Natural killer cell (primary cell): ENCODE results near the gene CAPN10. TPM values are rescaled to one million over a fixed set of nuclear protein-coding genes. Genes with fewer than 3 reads are reported as not detected.

Source experiments
- ATAC-seq, 3 donors: fragments of 150-1000 bp in 2 of 3; fragments of 200-7000 bp in 1 of 3; cut with Tn5 transposase; 1 replicate in 1 of 3; 2 replicates in 2 of 3; pipeline ENCODE4 v1.10.0; 2021; ENCODE audit warnings: mild to moderate bottlenecking in 2 of 3, moderate library complexity in 2 of 3
- DNase-seq, 2 donors: peaks; one replicate each; pipeline versions ENCODE4 v3.0.0 to v3.0.0-alpha.2; 2013 to 2021; ENCODE audit warnings: mixed read lengths in 1 of 2
- H3K27ac ChIP-seq: one replicate; pipeline ENCODE4 v1.5.1; 2013; ENCODE audit warnings: mild to moderate bottlenecking, low read length
- H3K27me3 ChIP-seq: one replicate; pipeline ENCODE4 v1.6.1; 2013; ENCODE audit warnings: low read length; ENCODE audit not compliant: control insufficient read depth, insufficient read depth
- H3K36me3 ChIP-seq: one replicate; pipeline ENCODE4 v1.6.1; 2013; ENCODE audit warnings: low read length; ENCODE audit not compliant: control insufficient read depth, insufficient read depth
- H3K4me1 ChIP-seq: one replicate; pipeline ENCODE4 v1.6.1; 2013; ENCODE audit warnings: low read length; ENCODE audit not compliant: control insufficient read depth, insufficient read depth
- H3K4me3 ChIP-seq: one replicate; pipeline ENCODE4 v1.5.1; 2013; ENCODE audit warnings: low read length
- H3K9me3 ChIP-seq: one replicate; pipeline ENCODE4 v1.6.1; 2013; ENCODE audit warnings: low read length; ENCODE audit not compliant: control insufficient read depth, insufficient read depth
- H3K27ac Mint-ChIP-seq, 2 donors: one replicate each; pipeline ENCODE4 v1.8.0; 2022; ENCODE audit warnings: mild to moderate bottlenecking in 2 of 2, mixed read lengths in 2 of 2, moderate library complexity in 1 of 2
- H3K27me3 Mint-ChIP-seq, 2 donors: one replicate each; pipeline ENCODE4 v1.8.0; 2022; ENCODE audit warnings: low read depth in 2 of 2, mixed read lengths in 2 of 2
- H3K36me3 Mint-ChIP-seq: one replicate; pipeline ENCODE4 v1.8.0; 2022; ENCODE audit warnings: mixed read lengths
- H3K4me1 Mint-ChIP-seq, 2 donors: one replicate each; pipeline ENCODE4 v1.8.0; 2022; ENCODE audit warnings: mixed read lengths in 2 of 2
- H3K4me3 Mint-ChIP-seq: one replicate; pipeline ENCODE4 v1.8.0; 2022; ENCODE audit warnings: mild to moderate bottlenecking, moderate library complexity, mixed read lengths
- H3K9me3 Mint-ChIP-seq, 2 donors: one replicate each; pipeline ENCODE4 v1.8.0; 2022; ENCODE audit warnings: mixed read lengths in 2 of 2
- WGBS: methylation state at CpG from one replicate; pipeline ENCODE4 v1.1.7; 2013; ENCODE audit warnings: missing lambda C conversion rate; ENCODE audit not compliant: insufficient coverage; 5-methylcytosine and 5-hydroxymethylcytosine counted together
- intact Hi-C: fragments of 100-400 bp; cut with micrococcal nuclease; formaldehyde crosslinking; loops from one replicate; pipeline ENCODE4 v1.14.2; 2022
- total RNA-seq, 4 donors: library from RNA; stranded (reverse); fragments of 120-200 nt in 1 of 4; gene quantifications; one replicate each; pipeline versions ENCODE4 v1.2.3 to v1.2.4, GENCODE V29; 2013 to 2022
- TF ChIP-seq, protein P1 (sequence below): fragments of 200-600 bp; IDR thresholded peaks from one replicate; pipeline ENCODE4 v1.8.0; 2022; ENCODE audit warnings: antibody characterized with exemption

CAPN10 gene
- total RNA-seq, 3 donors from 2014 or later (not counting 1 experiment from before 2014, with no cell fraction given): 69.3 to 95.1 (median 91.0) TPM

DNA sequence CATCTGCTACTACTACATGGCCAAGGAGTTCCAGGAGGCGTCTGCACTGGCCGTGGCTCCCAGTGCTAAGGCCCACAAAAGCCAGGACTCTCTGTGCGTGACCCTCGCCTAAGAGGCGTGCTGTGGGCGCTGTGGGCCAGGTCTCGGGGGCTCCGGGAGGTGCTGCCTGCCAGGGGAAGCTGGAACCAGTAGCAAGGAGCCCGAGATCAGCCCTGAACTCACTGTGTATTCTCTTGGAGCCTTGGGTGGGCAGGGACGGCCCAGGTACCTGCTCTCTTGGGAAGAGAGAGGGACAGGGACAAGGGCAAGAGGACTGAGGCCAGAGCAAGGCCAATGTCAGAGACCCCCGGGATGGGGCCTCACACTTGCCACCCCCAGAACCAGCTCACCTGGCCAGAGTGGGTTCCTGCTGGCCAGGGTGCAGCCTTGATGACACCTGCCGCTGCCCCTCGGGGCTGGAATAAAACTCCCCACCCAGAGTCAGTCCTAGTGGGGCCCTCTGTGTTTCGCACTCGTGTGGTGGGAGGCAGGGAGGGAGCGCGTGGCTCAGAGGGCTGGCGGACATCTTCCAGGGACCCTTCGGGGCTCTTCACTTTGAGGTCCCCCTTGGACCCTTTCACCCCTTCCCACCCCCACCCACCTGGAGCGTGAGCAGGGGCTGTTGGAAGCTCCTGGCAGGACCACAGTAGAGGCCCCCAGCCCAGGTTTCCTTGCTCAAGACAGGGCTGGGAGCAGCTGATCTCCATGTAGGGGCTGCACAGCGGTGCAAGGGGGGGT is 44.4 kb downstream of the CAPN10 start:
- H3K4me3 Mint-ChIP-seq: no peak overlapping the region
- H3K36me3 ChIP-seq: no peaks in the 10 kb centered on the region
- peaks cover 2 to 3% of the 10 kb centered on the region in 2 donors for H3K9me3 Mint-ChIP-seq
- peak in 1 of 2 donors; percentile 10 for DNase-seq
- WGBS: 96% methylated on average over 21 of the region's 21 CpGs
- no peak for ATAC-seq
- no peak overlapping the region for H3K27ac ChIP-seq
- peaks cover 0 to 7% of the 10 kb centered on the region in 2 donors for H3K4me1 Mint-ChIP-seq
- H3K36me3 Mint-ChIP-seq: no peaks in the 10 kb centered on the region
- H3K9me3 ChIP-seq: peaks cover 8% of the 10 kb centered on the region
- no peaks in the 10 kb centered on the region for H3K27me3 ChIP-seq
- H3K4me1 ChIP-seq: peaks cover 16% of the 10 kb centered on the region
- intact Hi-C loops: no loop called here
- H3K27ac Mint-ChIP-seq: no peak overlapping the region
- no peak overlapping the region for H3K4me3 ChIP-seq
- no peaks in the 10 kb centered on the region for H3K27me3 Mint-ChIP-seq
- TF ChIP-seq, protein P1, sequence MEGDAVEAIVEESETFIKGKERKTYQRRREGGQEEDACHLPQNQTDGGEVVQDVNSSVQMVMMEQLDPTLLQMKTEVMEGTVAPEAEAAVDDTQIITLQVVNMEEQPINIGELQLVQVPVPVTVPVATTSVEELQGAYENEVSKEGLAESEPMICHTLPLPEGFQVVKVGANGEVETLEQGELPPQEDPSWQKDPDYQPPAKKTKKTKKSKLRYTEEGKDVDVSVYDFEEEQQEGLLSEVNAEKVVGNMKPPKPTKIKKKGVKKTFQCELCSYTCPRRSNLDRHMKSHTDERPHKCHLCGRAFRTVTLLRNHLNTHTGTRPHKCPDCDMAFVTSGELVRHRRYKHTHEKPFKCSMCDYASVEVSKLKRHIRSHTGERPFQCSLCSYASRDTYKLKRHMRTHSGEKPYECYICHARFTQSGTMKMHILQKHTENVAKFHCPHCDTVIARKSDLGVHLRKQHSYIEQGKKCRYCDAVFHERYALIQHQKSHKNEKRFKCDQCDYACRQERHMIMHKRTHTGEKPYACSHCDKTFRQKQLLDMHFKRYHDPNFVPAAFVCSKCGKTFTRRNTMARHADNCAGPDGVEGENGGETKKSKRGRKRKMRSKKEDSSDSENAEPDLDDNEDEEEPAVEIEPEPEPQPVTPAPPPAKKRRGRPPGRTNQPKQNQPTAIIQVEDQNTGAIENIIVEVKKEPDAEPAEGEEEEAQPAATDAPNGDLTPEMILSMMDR: no peak

DNA sequence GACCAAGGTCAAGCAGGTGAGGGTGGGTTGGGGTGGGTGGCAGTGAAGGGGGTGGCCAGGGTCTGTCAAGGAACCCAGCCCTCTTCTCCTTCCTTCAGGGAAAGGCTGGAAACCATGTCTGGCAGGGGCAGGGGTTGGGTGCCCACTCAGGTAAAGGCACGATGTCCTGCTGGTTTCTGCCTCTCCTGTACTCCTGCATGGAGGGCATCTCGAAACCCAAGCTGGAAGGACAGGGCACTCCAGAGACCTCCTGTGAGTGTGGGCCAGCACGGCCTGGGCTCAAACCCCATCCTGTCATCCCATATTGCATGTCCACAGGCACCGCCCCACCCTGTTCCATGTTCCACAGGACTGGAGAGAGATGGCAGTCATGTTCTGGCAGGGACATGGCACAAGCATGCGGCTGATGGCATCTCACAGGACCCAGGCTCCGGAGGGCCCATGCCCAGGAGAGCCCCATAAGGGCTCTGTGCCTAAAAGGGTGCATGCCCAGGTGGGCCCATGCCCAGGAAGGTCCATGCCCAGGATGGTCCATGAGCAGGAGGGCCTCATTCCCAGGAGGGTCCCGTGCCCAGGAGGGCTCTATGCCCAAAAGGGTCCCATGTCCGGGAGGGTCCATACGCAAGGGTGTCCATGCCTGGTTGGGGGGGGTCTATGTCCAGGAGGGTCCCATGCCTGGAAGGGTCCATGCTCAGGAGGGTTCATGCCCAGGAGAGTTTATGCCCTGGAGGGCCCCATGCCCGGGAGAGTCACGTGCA is 45.2 kb downstream of the CAPN10 start:
- Histone ChIP-seq H3K27me3 (no peaks in the 10 kb centered on the region), H3K9me3 (peaks cover 8% of the 10 kb centered on the region), H3K4me1 (peaks cover 8% of the 10 kb centered on the region), H3K4me3 (no peak overlapping the region), H3K27ac (no peak overlapping the region), H3K36me3 (no peaks in the 10 kb centered on the region)
- ATAC-seq (peak in 1 of 3 donors; percentile 9), DNase-seq (peak in 1 of 2 donors; percentile 13)
- Mint-ChIP-seq H3K27me3 (no peaks in the 10 kb centered on the region), H3K27ac (no peak overlapping the region), H3K4me3 (no peak overlapping the region), H3K4me1 (peaks cover 0 to 2% of the 10 kb centered on the region in 2 donors), H3K9me3 (peaks cover 2 to 3% of the 10 kb centered on the region in 2 donors), H3K36me3 (no peaks in the 10 kb centered on the region)
- WGBS: 86% methylated on average over 11 of the region's 11 CpGs
- TF ChIP-seq, protein P1: no peak
- intact Hi-C loops: no loop called here

DNA sequence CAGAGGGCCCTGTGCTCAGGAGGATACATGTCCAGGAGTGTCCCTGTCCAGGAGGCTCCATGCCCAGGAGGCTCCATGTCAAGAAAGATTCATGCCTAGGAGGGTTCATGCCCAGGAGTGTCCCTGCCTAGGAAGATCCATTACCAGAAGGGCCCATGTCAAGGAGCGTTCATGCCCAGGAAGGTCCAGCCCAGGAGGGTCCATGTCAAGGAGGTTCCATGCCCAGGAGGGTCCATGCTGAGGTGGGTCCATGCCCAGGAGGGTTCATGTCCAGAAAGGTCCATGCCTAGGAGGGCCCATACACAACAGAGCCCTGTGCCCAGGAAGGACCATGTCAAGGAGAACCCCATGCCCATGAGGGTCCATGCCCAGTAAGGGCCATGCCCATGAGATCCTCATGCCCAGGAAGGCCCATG is 45.8 kb downstream of the CAPN10 start:
- Mint-ChIP-seq H3K27ac (no peak overlapping the region), H3K9me3 (peaks cover 2 to 3% of the 10 kb centered on the region in 2 donors), H3K4me1 (no peaks in the 10 kb centered on the region), H3K27me3 (no peaks in the 10 kb centered on the region), H3K36me3 (no peaks in the 10 kb centered on the region), H3K4me3 (no peak overlapping the region)
- Histone ChIP-seq H3K27ac (no peak overlapping the region), H3K4me1 (peaks cover 3% of the 10 kb centered on the region), H3K4me3 (no peak overlapping the region), H3K9me3 (peaks cover 8% of the 10 kb centered on the region), H3K36me3 (no peaks in the 10 kb centered on the region), H3K27me3 (no peaks in the 10 kb centered on the region)
- DNase-seq (no peak), ATAC-seq (peak in 1 of 3 donors; percentile 11)
- TF ChIP-seq, protein P1: no peak
- WGBS: 92% methylated on average over 1 of the region's 1 CpG
- intact Hi-C loops: no loop called here
